Measurements from ENCODE around the gene CENPP.

Gene CENPP

GRCh38 chr9:92608909-92609445 lies 283.2 kb downstream of the CENPP start:
- H3K27me3 Mint-ChIP-seq: no peaks in the 10 kb centered on the region
- ATAC-seq: no peak
- peaks cover 9% of the 10 kb centered on the region for H3K9me3 Mint-ChIP-seq
- peaks cover 1% of the 10 kb centered on the region for H3K4me1 Mint-ChIP-seq
- H3K36me3 Mint-ChIP-seq (ENCODE audit: low read depth): peaks cover 18% of the 10 kb centered on the region
- H3K27ac Mint-ChIP-seq: no peak overlapping the region
- no peak for DNase-seq
- H3K4me3 Mint-ChIP-seq: no peak overlapping the region

- H3K36me3 Mint-ChIP-seq (ENCODE audit: low read depth): peaks cover 23% of the 10 kb centered on the region
- no peak for ATAC-seq
These were observed 285.0 kb downstream of the CENPP start for GRCh38 chr9:92610470-92611420.

GRCh38 chr9:92611621-92612285 lies 286.0 kb downstream of the CENPP start:
- Mint-ChIP-seq H3K27ac (no peak overlapping the region), H3K27me3 (no peaks in the 10 kb centered on the region), H3K36me3 (ENCODE audit: low read depth) (peaks cover 27% of the 10 kb centered on the region), H3K4me3 (no peak overlapping the region), H3K4me1 (no peaks in the 10 kb centered on the region), H3K9me3 (no peaks in the 10 kb centered on the region)
- DNase-seq (no peak), ATAC-seq (no peak)

More at GRCh38 chr9:92610470-92611420, 285.0 kb downstream of the CENPP start:
- H3K27ac Mint-ChIP-seq: peak overlapping the region; percentile 4
- H3K4me1 Mint-ChIP-seq: no peaks in the 10 kb centered on the region
- no peaks in the 10 kb centered on the region for H3K9me3 Mint-ChIP-seq
- no peak for DNase-seq
- H3K27me3 Mint-ChIP-seq: no peaks in the 10 kb centered on the region
- H3K4me3 Mint-ChIP-seq: no peak overlapping the region

GRCh38 chr9:92612292-92612691 lies 286.5 kb downstream of the CENPP start:
- H3K4me1 Mint-ChIP-seq: no peaks in the 10 kb centered on the region
- no peaks in the 10 kb centered on the region for H3K27me3 Mint-ChIP-seq
- no peak overlapping the region for H3K4me3 Mint-ChIP-seq
- peaks cover 27% of the 10 kb centered on the region for H3K36me3 Mint-ChIP-seq (ENCODE audit: low read depth)
- H3K9me3 Mint-ChIP-seq: no peaks in the 10 kb centered on the region
- DNase-seq: no peak
- no peak for ATAC-seq
- H3K27ac Mint-ChIP-seq: no peak overlapping the region

GRCh38 chr9:92612816-92613215 lies 287.1 kb downstream of the CENPP start:
- ATAC-seq: no peak
- Mint-ChIP-seq H3K4me1 (no peaks in the 10 kb centered on the region), H3K4me3 (no peak overlapping the region), H3K27ac (no peak overlapping the region), H3K9me3 (no peaks in the 10 kb centered on the region), H3K36me3 (ENCODE audit: low read depth) (peaks cover 27% of the 10 kb centered on the region), H3K27me3 (no peaks in the 10 kb centered on the region)
- no peak for DNase-seq

- Mint-ChIP-seq H3K27me3 (no peaks in the 10 kb centered on the region), H3K27ac (no peak overlapping the region), H3K36me3 (ENCODE audit: low read depth) (peaks cover 27% of the 10 kb centered on the region), H3K9me3 (no peaks in the 10 kb centered on the region), H3K4me3 (no peak overlapping the region), H3K4me1 (no peaks in the 10 kb centered on the region)
- ATAC-seq (no peak), DNase-seq (no peak)
These were observed 287.7 kb downstream of the CENPP start for GRCh38 chr9:92613268-92614122.

GRCh38 chr9:92614123-92614510 lies 288.4 kb downstream of the CENPP start:
- H3K4me1 Mint-ChIP-seq: no peaks in the 10 kb centered on the region
- peaks cover 27% of the 10 kb centered on the region for H3K36me3 Mint-ChIP-seq (ENCODE audit: low read depth)
- H3K27ac Mint-ChIP-seq: no peak overlapping the region
- no peaks in the 10 kb centered on the region for H3K27me3 Mint-ChIP-seq
- H3K9me3 Mint-ChIP-seq: no peaks in the 10 kb centered on the region
- no peak overlapping the region for H3K4me3 Mint-ChIP-seq
- ATAC-seq: no peak
- no peak for DNase-seq

GRCh38 chr9:92614763-92615461 lies 289.2 kb downstream of the CENPP start:
- Mint-ChIP-seq H3K27ac (no peak overlapping the region), H3K27me3 (no peaks in the 10 kb centered on the region), H3K36me3 (ENCODE audit: low read depth) (peaks cover 29% of the 10 kb centered on the region), H3K4me3 (no peak overlapping the region), H3K9me3 (no peaks in the 10 kb centered on the region), H3K4me1 (no peaks in the 10 kb centered on the region)
- DNase-seq (no peak), ATAC-seq (no peak)

- ATAC-seq (no peak), DNase-seq (no peak)
- H3K27ac Mint-ChIP-seq: no peak overlapping the region
- H3K9me3 Mint-ChIP-seq: no peaks in the 10 kb centered on the region
- H3K4me3 Mint-ChIP-seq: no peak overlapping the region
- no peaks in the 10 kb centered on the region for H3K4me1 Mint-ChIP-seq
- H3K36me3 Mint-ChIP-seq (ENCODE audit: low read depth): peaks cover 36% of the 10 kb centered on the region
- no peaks in the 10 kb centered on the region for H3K27me3 Mint-ChIP-seq
These were observed 290.0 kb downstream of the CENPP start for GRCh38 chr9:92615790-92616189.

- Mint-ChIP-seq H3K4me1 (no peaks in the 10 kb centered on the region), H3K9me3 (no peaks in the 10 kb centered on the region), H3K36me3 (ENCODE audit: low read depth) (peaks cover 36% of the 10 kb centered on the region), H3K27ac (no peak overlapping the region), H3K27me3 (no peaks in the 10 kb centered on the region), H3K4me3 (no peak overlapping the region)
- ATAC-seq (no peak), DNase-seq (no peak)
These were observed 290.5 kb downstream of the CENPP start for GRCh38 chr9:92616199-92616641.

- Mint-ChIP-seq H3K4me3 (no peak overlapping the region), H3K4me1 (no peaks in the 10 kb centered on the region), H3K36me3 (ENCODE audit: low read depth) (peaks cover 36% of the 10 kb centered on the region), H3K9me3 (no peaks in the 10 kb centered on the region), H3K27ac (no peak overlapping the region), H3K27me3 (no peaks in the 10 kb centered on the region)
- ATAC-seq (no peak), DNase-seq (no peak)
These were observed 290.9 kb downstream of the CENPP start for GRCh38 chr9:92616655-92617111.

GRCh38 chr9:92617195-92617813 lies 291.6 kb downstream of the CENPP start:
- Mint-ChIP-seq H3K4me3 (no peak overlapping the region), H3K4me1 (no peaks in the 10 kb centered on the region), H3K27ac (no peak overlapping the region), H3K9me3 (no peaks in the 10 kb centered on the region), H3K27me3 (no peaks in the 10 kb centered on the region), H3K36me3 (ENCODE audit: low read depth) (peaks cover 32% of the 10 kb centered on the region)
- DNase-seq (no peak), ATAC-seq (no peak)

GRCh38 chr9:92617951-92618510 lies 292.3 kb downstream of the CENPP start:
- DNase-seq (no peak), ATAC-seq (no peak)
- Mint-ChIP-seq H3K27ac (no peak overlapping the region), H3K27me3 (no peaks in the 10 kb centered on the region), H3K36me3 (ENCODE audit: low read depth) (peaks cover 32% of the 10 kb centered on the region), H3K4me1 (no peaks in the 10 kb centered on the region), H3K4me3 (no peak overlapping the region), H3K9me3 (no peaks in the 10 kb centered on the region)
